Adipose tissue (tissue), 3 donors: Measurements from ENCODE around the gene PWWP2A. TPM values are rescaled to one million over a fixed set of nuclear protein-coding genes. Genes with fewer than 3 reads are reported as not detected.

ENCODE experiments used
- H3K27ac ChIP-seq: one replicate; pipeline ENCODE4 v1.5.1; 2013; ENCODE audit warnings: low read depth, low read length
- WGBS, 3 donors: extraction: QIAGEN DNeasy Blood & Tissue Kit; methylation state at CpG; one replicate each; pipeline ENCODE4 v1.1.7; 2013; 5-methylcytosine and 5-hydroxymethylcytosine counted together
- polyA plus RNA-seq, 3 donors: library from polyadenylated mRNA; stranded (reverse); fragments of 200-250 nt; gene quantifications; one replicate each; pipeline ENCODE4 v1.2.3, GENCODE V29; 2013
- donor health status: healthy with polysubstance abuse.
- donor health status: Bipolar disorder and iron deficiency.
- donor health status: healthy.

PWWP2A gene
- polyA plus RNA-seq, 3 donors: 4.5 to 7.3 (median 7.2) TPM

DNA sequence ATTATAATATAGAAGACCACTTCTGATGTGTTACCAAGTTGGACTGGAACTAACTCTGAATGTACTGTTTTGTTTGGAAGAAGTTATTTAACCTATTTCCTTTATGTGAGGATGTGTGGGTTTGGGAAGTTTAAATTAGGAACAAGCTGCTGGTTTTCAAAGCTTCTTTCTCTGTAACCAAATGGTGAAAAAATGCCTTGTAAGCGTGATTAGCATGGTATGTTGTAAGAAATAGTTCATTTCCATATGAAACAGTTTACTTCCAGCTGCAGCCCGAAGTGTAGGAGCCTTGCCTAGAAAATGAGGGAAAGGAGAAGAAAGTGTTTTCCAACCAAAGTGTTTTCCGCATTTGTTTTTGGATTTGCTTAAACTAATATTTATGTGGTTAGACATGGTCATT, 74.3 kb downstream of the PWWP2A start:
- WGBS, 3 donors: 65 to 86% (median 77%) methylated on average over 3 of the region's 3 CpGs
- H3K27ac ChIP-seq: no peak overlapping the region

DNA sequence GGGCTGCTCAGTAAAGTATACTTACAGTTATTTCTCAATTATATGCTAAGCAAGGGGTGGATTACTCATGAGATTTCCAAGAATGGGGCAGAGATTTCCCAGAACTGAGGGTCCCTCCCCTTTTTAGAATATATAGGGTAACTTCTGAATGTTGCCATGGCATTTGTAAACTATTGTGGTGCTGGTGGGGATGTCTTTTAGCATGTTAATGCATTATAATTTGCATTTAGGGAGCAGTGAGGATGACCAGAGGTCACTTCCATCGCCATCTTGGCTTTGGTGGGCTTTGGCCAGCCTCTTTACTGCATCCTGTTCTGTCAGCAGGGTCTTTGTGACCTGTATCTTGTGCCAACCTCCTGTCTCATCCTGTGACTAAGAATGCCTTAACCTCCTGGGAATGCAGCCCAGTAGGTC, 74.9 kb downstream of the PWWP2A start:
- 94 to 96% (median 95%) methylated on average over 1 of the region's 1 CpG for WGBS, 3 donors
- no peak overlapping the region for H3K27ac ChIP-seq

DNA sequence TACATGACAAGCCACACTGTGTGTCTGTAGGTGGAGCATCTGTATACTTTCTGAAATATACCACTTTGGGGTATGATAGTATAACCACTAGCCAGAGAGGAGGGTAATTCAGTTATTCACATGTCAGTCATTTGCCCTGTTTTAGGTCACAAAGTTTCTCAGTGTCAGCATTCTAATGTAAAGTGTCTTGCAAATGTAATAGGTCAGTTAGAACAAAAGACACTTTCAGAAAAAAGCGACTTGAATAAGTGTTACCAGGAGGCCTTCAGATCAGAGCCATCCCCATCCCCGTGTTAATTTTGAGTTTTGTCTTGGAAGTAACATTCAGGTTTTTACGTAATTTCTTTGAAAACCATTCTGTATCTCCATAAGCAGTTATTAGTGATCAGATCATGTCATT, 76.6 kb downstream of the PWWP2A start:
- H3K27ac ChIP-seq: no peak overlapping the region
- WGBS, 3 donors: 88 to 90% (median 90%) methylated on average over 3 of the region's 3 CpGs

Other genes with a start within 250 kb of the PWWP2A start
- gene ADRA1B, start 203.0 kb downstream of the PWWP2A start, polyA plus RNA-seq: 1 to 10 TPM in 2 of 3 donors, under 1 TPM in 1; 0.66 to 2.8 (median 2.7) TPM
- gene TTC1, start 110.3 kb downstream of the PWWP2A start, polyA plus RNA-seq: 10 to 100 TPM; 17.5 to 54.5 (median 35.6) TPM
- gene FABP6, start 110.1 kb upstream of the PWWP2A start, polyA plus RNA-seq: not detected
- gene CCNJL, start 193.1 kb upstream of the PWWP2A start, polyA plus RNA-seq: 1 to 10 TPM in 1 of 3 donors, under 1 TPM in 2; 0.09 to 1.3 (median 0.89) TPM